Measurements from ENCODE around the gene ERVW-1.

GRCh38 chr7:92460510-92460909, 17.2 kb downstream of the ERVW-1 start:
- TF ChIP-seq CTCF (IDR thresholded peaks at IDR 0.05; ENCODE audit: insufficient read depth, low read length) (no peak), POLR2AphosphoS5 (IDR thresholded peaks at IDR 0.05; ENCODE audit: low read depth) (no peak), GABPA (IDR thresholded peaks at IDR 0.05; ENCODE audit: low read depth) (no peak)

Measured in HL-60 (cell line).